ENCODE measurements around the gene MLLT10. TPM values are rescaled to one million over a fixed set of nuclear protein-coding genes. Genes with fewer than 3 reads are reported as not detected.
"Not testable (repeated sequence)": the region's sequence is repeated elsewhere in the genome, so short reads cannot be mapped to it uniquely, and the experiment has no call there.

The MLLT10 gene
- total RNA-seq, 4 donors from 2014 or later: 42.8 to 283 (median 48.5) TPM

- intact Hi-C loops (cut with DNase I; ENCODE audit: low total_unique reads): no loop called here
- DNase-seq (ENCODE audit: low spot score in 2 of 2): no peak
- no peak overlapping the region for H3K4me3 ChIP-seq (ENCODE audit: low read depth, poor library complexity, severe bottlenecking)
- 90 to 92% methylated on average over 3 of the region's 3 CpGs for WGBS, 2 donors
- TF ChIP-seq CTCF (IDR thresholded peaks at IDR 0.05): no peak
- no peak for TF ChIP-seq POLR2A (IDR thresholded peaks at IDR 0.05)
Measured at GRCh38 chr10:21617267-21617666, 83.2 kb downstream of the MLLT10 start.

GRCh38 chr10:21623291-21623690, 89.3 kb downstream of the MLLT10 start:
- no peak overlapping the region for H3K4me3 ChIP-seq (ENCODE audit: low read depth, poor library complexity, severe bottlenecking)
- TF ChIP-seq CTCF (IDR thresholded peaks at IDR 0.05): no peak
- no peak for TF ChIP-seq POLR2A (IDR thresholded peaks at IDR 0.05)
- no peak for DNase-seq (ENCODE audit: low spot score in 2 of 2)
- intact Hi-C loops (cut with DNase I; ENCODE audit: low total_unique reads): no loop called here
- WGBS, 2 donors: 81 to 88% methylated on average over 1 of the region's 1 CpG

- intact Hi-C loops (cut with DNase I; ENCODE audit: low total_unique reads); DNase-seq (ENCODE audit: low spot score in 2 of 2); H3K4me3 ChIP-seq (ENCODE audit: low read depth, poor library complexity, severe bottlenecking): not testable (repeated sequence)
- 89 to 90% methylated on average over 6 of the region's 6 CpGs for WGBS, 2 donors
Measured at GRCh38 chr10:21624421-21624820, 90.4 kb downstream of the MLLT10 start.

DNA sequence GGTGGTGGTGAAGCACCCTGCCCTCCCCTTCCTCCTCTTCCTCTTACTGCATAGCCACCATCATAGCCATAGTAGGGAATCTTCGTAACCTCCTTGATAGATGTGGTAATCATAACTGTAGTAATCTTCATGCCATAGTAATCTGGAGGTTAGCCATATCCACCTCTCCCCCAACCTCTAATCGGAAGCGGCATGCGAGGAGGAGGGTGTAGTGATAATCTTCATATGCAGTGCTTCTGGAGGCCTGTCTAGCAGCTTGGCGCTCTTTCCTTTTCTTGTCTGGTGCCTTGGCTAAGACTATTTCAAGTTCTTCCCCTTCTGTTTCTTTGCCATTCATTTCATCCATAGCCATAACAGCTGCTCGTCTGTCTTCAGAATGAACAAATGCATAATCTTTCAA, 90.9 kb downstream of the MLLT10 start:
- 97 to 99% methylated on average over 6 of the region's 6 CpGs for WGBS, 2 donors
- intact Hi-C loops (cut with DNase I; ENCODE audit: low total_unique reads): no loop called here
- no peak for TF ChIP-seq POLR2A (IDR thresholded peaks at IDR 0.05)
- no peak for TF ChIP-seq CTCF (IDR thresholded peaks at IDR 0.05)
- no peak overlapping the region for H3K4me3 ChIP-seq (ENCODE audit: low read depth, poor library complexity, severe bottlenecking)
- DNase-seq (ENCODE audit: low spot score in 2 of 2): no peak

- TF ChIP-seq POLR2A (IDR thresholded peaks at IDR 0.05) (no peak), CTCF (IDR thresholded peaks at IDR 0.05) (no peak)
- intact Hi-C loops (cut with DNase I; ENCODE audit: low total_unique reads): no loop called here
Measured at GRCh38 chr10:21625623-21626229, 91.7 kb downstream of the MLLT10 start.

DNA sequence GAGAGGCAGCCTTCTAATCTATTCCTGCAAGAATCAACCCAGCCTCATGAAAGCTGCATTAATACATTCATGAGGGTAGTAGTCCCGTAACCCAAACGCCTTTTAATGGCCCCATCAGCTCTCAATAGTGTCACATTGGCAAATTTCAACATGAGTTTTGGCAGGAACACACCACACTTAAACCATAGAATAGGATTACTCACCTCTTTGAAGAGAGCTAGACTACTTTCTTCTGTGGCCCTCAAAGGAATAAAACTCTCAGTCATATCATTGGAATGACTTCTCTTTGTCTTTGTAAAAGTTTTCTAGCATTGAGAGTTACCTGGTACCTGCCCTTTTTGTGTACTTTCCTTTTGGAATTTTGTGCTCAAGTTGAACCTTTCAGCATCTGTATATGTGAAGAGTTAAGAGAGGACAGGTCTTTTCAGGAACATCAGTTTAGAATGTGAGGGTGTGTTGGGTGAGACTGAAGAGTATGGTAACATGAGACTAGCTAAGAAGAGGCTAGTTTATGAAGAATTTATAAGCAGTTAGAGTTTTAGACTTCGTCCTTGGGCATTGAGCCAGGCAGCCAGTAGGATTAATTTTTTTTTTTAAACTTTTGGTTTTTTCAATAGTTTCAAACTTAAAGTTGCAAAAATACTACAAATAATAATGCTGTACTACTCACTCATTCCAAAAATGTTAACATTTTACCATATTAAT, 92.6 kb downstream of the MLLT10 start:
- no peak for TF ChIP-seq POLR2A (IDR thresholded peaks at IDR 0.05)
- no peak for TF ChIP-seq CTCF (IDR thresholded peaks at IDR 0.05)
- no peak for DNase-seq (ENCODE audit: low spot score in 2 of 2)
- WGBS, 2 donors: 61 to 68% methylated on average over 3 of the region's 3 CpGs
- intact Hi-C loops (cut with DNase I; ENCODE audit: low total_unique reads): no loop called here
- no peak overlapping the region for H3K4me3 ChIP-seq (ENCODE audit: low read depth, poor library complexity, severe bottlenecking)

More at GRCh38 chr10:21625623-21626229, 91.7 kb downstream of the MLLT10 start:
- WGBS, 2 donors: 96 to 97% methylated on average over 3 of the region's 3 CpGs
- DNase-seq (ENCODE audit: low spot score in 2 of 2): no peak
- H3K4me3 ChIP-seq (ENCODE audit: low read depth, poor library complexity, severe bottlenecking): no peak overlapping the region

Measured in lower leg skin (tissue), 4 donors.